HepG2 (cell line): ENCODE measurements around the gene NUBP2. TPM values are rescaled to one million over a fixed set of nuclear protein-coding genes. Genes with fewer than 3 reads are reported as not detected.

Experiments used
- ATAC-seq: fragments of 200-7000 bp; cut with Tn5 transposase; 3 replicates; pipeline ENCODE4 v1.9.1; 2020; ENCODE audit warnings: mild to moderate bottlenecking, moderate library complexity
- BruUV-seq: library from RNA; stranded (reverse); fragments of 400-500 nt; replicated peaks from 2 replicates; lab custom pipeline; 2021; lab: Mats Ljungman, UMichigan
- CTCF ChIA-PET: fragments of 300-600 bp; formaldehyde crosslinking; extraction: SDS; loops from one replicate; lab custom pipeline; 2021; ENCODE audit warnings: low total read pairs, inconsistent platforms, low intra/inter-chr PET ratio; lab: Yijun Ruan, JAX
- POLR2A ChIA-PET: fragments of 350-600 bp; sonication (Branson Sonifier 250); formaldehyde crosslinking; loops from one replicate; lab custom pipeline; 2020; ENCODE audit warnings: antibody characterized with exemption, inconsistent platforms; lab: Yijun Ruan, JAX
- DNase-seq: peaks from one replicate; pipeline ENCODE4 v3.0.0-alpha.2; 2015; ENCODE audit warnings: low spot score
- FAIRE-seq: peaks from 3 replicates; lab custom pipeline; 2011; peaks lifted over from hg19 to GRCh38; lab: Jason Lieb, UNC
- H2AFZ ChIP-seq: one replicate; pipeline ENCODE4 v1.6.1; 2011; ENCODE audit warnings: low read length, inconsistent platforms
- H3K27ac ChIP-seq: fragments of 300-600 bp; 3 replicates; pipeline ENCODE4 v1.8.0; 2011; ENCODE audit warnings: mixed run types, mild to moderate bottlenecking, mixed read lengths, low read length, inconsistent platforms; ENCODE audit not compliant: insufficient read depth; ENCODE audit errors: extremely low read length
- H3K27me3 ChIP-seq, 2 experiments: fragments of 200-600 bp in 1 of 2; 2 replicates in 1 of 2; 3 replicates in 1 of 2; pipeline versions ENCODE4 v1.6.0 to v1.8.0; 2011; ENCODE audit warnings: low read length in 2 of 2, mild to moderate bottlenecking in 2 of 2, moderate library complexity in 2 of 2, inconsistent platforms in 1 of 2; ENCODE audit not compliant: insufficient read depth in 2 of 2, control insufficient read depth in 1 of 2
- H3K36me3 ChIP-seq, 2 experiments: fragments of 200-600 bp in 1 of 2; replicated peaks in 1 of 2; 2 replicates in 1 of 2; 3 replicates in 1 of 2; pipeline versions ENCODE4 v1.5.1 to v1.8.0; 2011; ENCODE audit warnings: low read length in 2 of 2, inconsistent platforms in 1 of 2; ENCODE audit not compliant: insufficient read depth in 2 of 2, control insufficient read depth in 1 of 2
- H3K4me1 ChIP-seq: 2 replicates; pipeline ENCODE4 v1.5.1; 2012; ENCODE audit warnings: low read length, inconsistent platforms; ENCODE audit not compliant: insufficient read depth
- H3K4me2 ChIP-seq: 2 replicates; pipeline ENCODE4 v1.6.0; 2011; ENCODE audit warnings: low read depth, low read length, inconsistent platforms
- H3K4me3 ChIP-seq, 3 experiments: fragments of 200-600 bp in 1 of 3; sonication (generic), shearing (Covaris generic) in 1 of 3; replicated peaks in 1 of 3; 2 replicates each; pipeline ENCODE4 v1.5.1; 2011 to 2016; ENCODE audit warnings: low read length in 3 of 3, inconsistent platforms in 2 of 3, low read depth in 2 of 3, mild to moderate bottlenecking in 2 of 3, control low read depth in 1 of 3, mixed read lengths in 1 of 3; ENCODE audit not compliant: insufficient read depth in 1 of 3
- H3K79me2 ChIP-seq: one replicate; pipeline ENCODE4 v1.6.1; 2011; ENCODE audit warnings: low read length, inconsistent platforms; ENCODE audit not compliant: insufficient read depth
- H3K9ac ChIP-seq: 2 replicates; pipeline ENCODE4 v1.6.0; 2011; ENCODE audit warnings: mild to moderate bottlenecking, low read depth, low read length, inconsistent platforms; ENCODE audit not compliant: insufficient read depth
- H3K9me3 ChIP-seq: 2 replicates; pipeline ENCODE4 v1.5.1; 2012; ENCODE audit warnings: mild to moderate bottlenecking, low read length
- H4K20me1 ChIP-seq: 2 replicates; pipeline ENCODE4 v1.6.0; 2011; ENCODE audit warnings: inconsistent platforms, mild to moderate bottlenecking, low read length, moderate library complexity; ENCODE audit not compliant: insufficient read depth
- ARID3A ChIP-seq: IDR thresholded peaks from 2 replicates; pipeline ENCODE4 v1.6.1; 2012; ENCODE audit warnings: low read depth, low read length, improper control_type of control experiment
- GATAD2A ChIP-seq: IDR thresholded peaks from 2 replicates; pipeline ENCODE4 v1.6.1; 2016
- HMGXB3 ChIP-seq: sonication (generic); formaldehyde crosslinking; IDR thresholded peaks from 2 replicates; pipeline ENCODE4 v1.4.0; 2020; ENCODE audit warnings: missing genetic modification reagents, borderline replicate concordance
- RAD21 ChIP-seq: fragments of 450-650 bp; formaldehyde crosslinking; IDR thresholded peaks from 2 replicates; pipeline ENCODE4 v1.5.0; 2020; ENCODE audit warnings: mild to moderate bottlenecking
- RERE ChIP-seq: IDR thresholded peaks from 2 replicates; pipeline ENCODE4 v1.6.1; 2016; ENCODE audit warnings: low read depth, missing genetic modification reagents, missing compliant biosample characterization
- SNRNP70 ChIP-seq: fragments of 200-400 bp; formaldehyde crosslinking; IDR thresholded peaks from 2 replicates; pipeline ENCODE4 v1.6.1; 2017; ENCODE audit warnings: mild to moderate bottlenecking, low read depth, low read length, moderate library complexity
- TCF12 ChIP-seq, 2 experiments: fragments of 450-650 bp in 1 of 2; sonication (generic) in 1 of 2; formaldehyde crosslinking in 1 of 2; IDR thresholded peaks; 2 replicates each; pipeline versions ENCODE4 v1.6.1 to v1.8.0; 2017 to 2022; ENCODE audit warnings: antibody characterized with exemption in 1 of 2, mild to moderate bottlenecking in 1 of 2, missing genetic modification reagents in 1 of 2, moderate library complexity in 1 of 2
- ZBTB7A ChIP-seq: sonication (generic); formaldehyde crosslinking; IDR thresholded peaks from 2 replicates; pipeline ENCODE4 v1.8.0; 2022; ENCODE audit warnings: mild to moderate bottlenecking, missing genetic modification reagents
- ZNF691 ChIP-seq: sonication (generic); formaldehyde crosslinking; IDR thresholded peaks from 2 replicates; pipeline ENCODE4 v1.4.0; 2020; ENCODE audit warnings: missing genetic modification reagents, low read depth, mild to moderate bottlenecking, borderline replicate concordance
- WGBS: methylation state at CpG from one replicate; pipeline ENCODE4 v1.1.6; 2017; ENCODE audit warnings: low lambda C conversion rate; 5-methylcytosine and 5-hydroxymethylcytosine counted together
- in situ Hi-C: cut with HindIII; loops from 2 replicates; pipeline ENCODE4 v1.10.0; 2017; ENCODE audit warnings: low pct_unique_long_range_greater_than_20kb; ENCODE audit not compliant: extremely low pct_ligation_motif_present
- intact Hi-C: fragments of 100-400 bp; cut with micrococcal nuclease; formaldehyde crosslinking; loops from one replicate; pipeline ENCODE4 v1.10.0; 2022; ENCODE audit not compliant: unreplicated experiment
- polyA plus RNA-seq, 8 experiments: library from polyadenylated mRNA; depleted of rRNA in 3 of 8; stranded (reverse) in 7 of 8; unstranded in 1 of 8; fragments of >200 nt; fragmentation: Illumina TruSeq in 4 of 8; extraction: Trizol in 4 of 8; gene quantifications; 2 replicates each; pipeline versions ENCODE4 v1.2.1 to v1.2.3, GENCODE V29; 2011 to 2016; ENCODE audit warnings: low read depth in 4 of 8, missing spikeins in 1 of 8, mixed read lengths in 1 of 8; ENCODE audit not compliant: insufficient read depth in 1 of 8
- total RNA-seq, 5 experiments: library from RNA; depleted of rRNA; stranded (reverse); fragments of >200 nt; fragmentation: Illumina TruSeq; extraction: Trizol; gene quantifications; 2 replicates each; pipeline ENCODE4 v1.2.3, GENCODE V29; 2016; ENCODE audit warnings: low read depth in 1 of 5

Gene NUBP2
- total and polyA plus RNA-seq, 2 of the 13 experiments (the other 11 are each of a cell fraction or from before 2014, with no cell fraction given): 25.7 to 61.5 TPM

GRCh38 chr16:1800701-1801100 is 17.9 kb downstream of the NUBP2 start (continued):
- TF ChIP-seq ARID3A: no peak

- Histone ChIP-seq H4K20me1 (no peaks in the 10 kb centered on the region), H3K9ac (no peak overlapping the region), H3K27me3 (no peaks in the 10 kb centered on the region), H3K4me2 (no peak overlapping the region), H3K79me2 (no peaks in the 10 kb centered on the region), H3K27ac (no peak overlapping the region), H2AFZ (no peak overlapping the region), H3K9me3 (no peaks in the 10 kb centered on the region), H3K4me3 (no peak overlapping the region), H3K4me1 (peaks cover 4% of the 10 kb centered on the region), H3K36me3 (peaks cover 11 to 26% of the 10 kb centered on the region in 2 experiments; a peak in 4 of 5 replicates)
- BruUV-seq: no TSS peak
- in situ Hi-C loops: no loop called here
- intact Hi-C loops: no loop called here
- ChIA-PET POLR2A (interaction anchor here (0.9 kb wide), 1 partner anchor 15 kb away, joined by 3 read pairs; no protein-coding TSS in a partner anchor), CTCF (no interaction called here)
- 88% methylated on average over 10 of the region's 10 CpGs for WGBS
- FAIRE-seq (no peak), ATAC-seq (no peak), DNase-seq (no peak)
- TF ChIP-seq TCF12 (IDR thresholded peaks at IDR 0.05) (no peak), TCF12 (CRISPR knock-in tag; IDR thresholded peaks at IDR 0.05) (no peak), SNRNP70 (no peak), RAD21 (CRISPR knock-in tag) (no peak), RERE (CRISPR knock-in tag) (no peak), GATAD2A (no peak), HMGXB3 (CRISPR knock-in tag) (no peak), ZNF691 (no peak), ZBTB7A (CRISPR knock-in tag) (no peak)
These were observed 24.9 kb downstream of the NUBP2 start for GRCh38 chr16:1807626-1808025.
